Heart left ventricle (tissue), 13 donors: ENCODE results near the gene LRBA.

Source experiments
- POLR2A ChIP-seq, 2 donors: fragments of 450-650 bp; IDR thresholded peaks; one replicate each; pipeline ENCODE4 v1.6.1; 2017; ENCODE audit warnings: antibody characterized with exemption in 2 of 2, mild to moderate bottlenecking in 2 of 2, moderate library complexity in 2 of 2
- TF ChIP-seq, protein P1 (sequence below), 12 donors: fragments of 200-600 bp; sonication (generic) in 4 of 12; IDR thresholded peaks; one replicate each; pipeline versions ENCODE4 v1.5.0 to v1.8.0; 2018 to 2022; ENCODE audit warnings: antibody characterized with exemption in 12 of 12, mild to moderate bottlenecking in 5 of 12
- donor health status: ischemic (EF 13 %, LVEDD 7.1; RV severe dilation, severe dysfunction).
- donor health status: DM: no; HTN: yes; CAD: no.
- donor health status: DM: no; HTN: no; CAD: no.
- donor health status: ischemic (EF 25% LVEDD 6.9; RV normal size, moderate dysfunction).
- donor health status: ischemic (EF 25% LVEDD 5.7; RV mildly dilated, moderate dysfunction).
- donor health status: ischemic (EF 35%, LVEDD 5.7; RV mildly dilated, moderate dysfunction).
- donor health status: nonischemic (EF 11% LVEDD 7.7; RV severe dilation, severe dysfunction).
- donor health status: DM: yes; HTN: yes; CAD: no.
- donor health status: PGD.
- donor health status: ischemic (EF 29% LVEDD 5.4; RV normal size, mild dysfunction).
- donor health status: nonischemic (EF 23%, LVEDD 6.1; RV moderate dilation, normal function).

GRCh38 chr4:150582873-150583286 lies 432.2 kb downstream of the LRBA start:
- TF ChIP-seq POLR2A (IDR thresholded peaks at IDR 0.05): no peak
- TF ChIP-seq, protein P1, sequence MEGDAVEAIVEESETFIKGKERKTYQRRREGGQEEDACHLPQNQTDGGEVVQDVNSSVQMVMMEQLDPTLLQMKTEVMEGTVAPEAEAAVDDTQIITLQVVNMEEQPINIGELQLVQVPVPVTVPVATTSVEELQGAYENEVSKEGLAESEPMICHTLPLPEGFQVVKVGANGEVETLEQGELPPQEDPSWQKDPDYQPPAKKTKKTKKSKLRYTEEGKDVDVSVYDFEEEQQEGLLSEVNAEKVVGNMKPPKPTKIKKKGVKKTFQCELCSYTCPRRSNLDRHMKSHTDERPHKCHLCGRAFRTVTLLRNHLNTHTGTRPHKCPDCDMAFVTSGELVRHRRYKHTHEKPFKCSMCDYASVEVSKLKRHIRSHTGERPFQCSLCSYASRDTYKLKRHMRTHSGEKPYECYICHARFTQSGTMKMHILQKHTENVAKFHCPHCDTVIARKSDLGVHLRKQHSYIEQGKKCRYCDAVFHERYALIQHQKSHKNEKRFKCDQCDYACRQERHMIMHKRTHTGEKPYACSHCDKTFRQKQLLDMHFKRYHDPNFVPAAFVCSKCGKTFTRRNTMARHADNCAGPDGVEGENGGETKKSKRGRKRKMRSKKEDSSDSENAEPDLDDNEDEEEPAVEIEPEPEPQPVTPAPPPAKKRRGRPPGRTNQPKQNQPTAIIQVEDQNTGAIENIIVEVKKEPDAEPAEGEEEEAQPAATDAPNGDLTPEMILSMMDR (IDR thresholded peaks at IDR 0.05): no peak
